ENCODE data around the gene TMED1. TPM values are rescaled to one million over a fixed set of nuclear protein-coding genes. Genes with fewer than 3 reads are reported as not detected.
A peak's percentile ranks its signal among the peaks of the same experiment; 100 is the strongest.

The TMED1 gene
- total and polyA plus RNA-seq, 8 donors = 25.4 to 45.3 (median 43.0) TPM

GRCh38 chr19:10874024-10874423 lies 38.0 kb upstream of the TMED1 start:
- peaks cover 0 to 5% of the 10 kb centered on the region in 2 donors for H3K36me3 ChIP-seq
- TF ChIP-seq, protein P1, sequence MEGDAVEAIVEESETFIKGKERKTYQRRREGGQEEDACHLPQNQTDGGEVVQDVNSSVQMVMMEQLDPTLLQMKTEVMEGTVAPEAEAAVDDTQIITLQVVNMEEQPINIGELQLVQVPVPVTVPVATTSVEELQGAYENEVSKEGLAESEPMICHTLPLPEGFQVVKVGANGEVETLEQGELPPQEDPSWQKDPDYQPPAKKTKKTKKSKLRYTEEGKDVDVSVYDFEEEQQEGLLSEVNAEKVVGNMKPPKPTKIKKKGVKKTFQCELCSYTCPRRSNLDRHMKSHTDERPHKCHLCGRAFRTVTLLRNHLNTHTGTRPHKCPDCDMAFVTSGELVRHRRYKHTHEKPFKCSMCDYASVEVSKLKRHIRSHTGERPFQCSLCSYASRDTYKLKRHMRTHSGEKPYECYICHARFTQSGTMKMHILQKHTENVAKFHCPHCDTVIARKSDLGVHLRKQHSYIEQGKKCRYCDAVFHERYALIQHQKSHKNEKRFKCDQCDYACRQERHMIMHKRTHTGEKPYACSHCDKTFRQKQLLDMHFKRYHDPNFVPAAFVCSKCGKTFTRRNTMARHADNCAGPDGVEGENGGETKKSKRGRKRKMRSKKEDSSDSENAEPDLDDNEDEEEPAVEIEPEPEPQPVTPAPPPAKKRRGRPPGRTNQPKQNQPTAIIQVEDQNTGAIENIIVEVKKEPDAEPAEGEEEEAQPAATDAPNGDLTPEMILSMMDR (IDR thresholded peaks at IDR 0.05) = no peak
- peaks cover 0 to 4% of the 10 kb centered on the region in 2 donors for H3K27me3 ChIP-seq
- H3K9me3 ChIP-seq = no peaks in the 10 kb centered on the region
- H3K4me1 ChIP-seq = peaks cover 9 to 61% of the 10 kb centered on the region in 2 donors
- ATAC-seq (no peak), DNase-seq (no peak)
- intact Hi-C loops (cut with DNase I) = no loop called here
- no peak overlapping the region for H3K4me3 ChIP-seq
- H3K27ac ChIP-seq = no peak overlapping the region

DNA sequence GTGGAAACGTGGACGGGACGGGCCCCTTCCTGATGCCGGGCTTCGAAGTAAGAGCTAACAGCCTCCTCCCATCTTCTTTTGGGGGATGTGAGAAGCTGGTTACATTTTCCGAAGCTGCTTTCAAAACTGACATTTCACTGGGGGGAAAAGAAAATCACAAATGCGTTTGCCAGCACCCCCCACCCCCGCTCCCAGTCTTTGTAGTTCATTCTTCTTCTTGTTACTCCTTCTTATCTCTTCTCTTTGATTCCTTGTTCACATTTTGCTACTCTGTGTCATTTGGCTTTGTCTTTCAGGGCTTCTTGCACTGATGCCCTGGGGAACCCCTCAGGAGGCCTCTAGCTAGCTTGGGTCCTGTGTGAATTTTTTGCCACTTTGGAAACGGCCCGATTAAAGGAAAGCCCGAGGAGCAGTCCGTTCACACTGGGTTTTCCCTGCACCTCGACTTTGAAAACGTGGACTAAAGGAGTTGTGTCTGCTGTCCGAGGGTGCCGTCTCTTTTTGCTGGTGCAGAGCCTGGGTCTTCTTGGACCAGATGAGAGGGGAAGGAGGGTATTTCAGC lies 36.6 kb upstream of the TMED1 start:
- Histone ChIP-seq H3K27me3 (peaks cover 0 to 4% of the 10 kb centered on the region in 2 donors), H3K9me3 (no peaks in the 10 kb centered on the region), H3K27ac (peak overlapping the region; percentile 65 to 66), H3K4me1 (peaks cover 7 to 51% of the 10 kb centered on the region in 2 donors), H3K4me3 (peak overlapping the region; percentile 49 to 63), H3K36me3 (peaks cover 0 to 6% of the 10 kb centered on the region in 2 donors)
- intact Hi-C loops (cut with DNase I) = no loop called here
- no peak for DNase-seq
- ATAC-seq = no peak
- TF ChIP-seq, protein P1 (IDR thresholded peaks at IDR 0.05) = no peak

DNA sequence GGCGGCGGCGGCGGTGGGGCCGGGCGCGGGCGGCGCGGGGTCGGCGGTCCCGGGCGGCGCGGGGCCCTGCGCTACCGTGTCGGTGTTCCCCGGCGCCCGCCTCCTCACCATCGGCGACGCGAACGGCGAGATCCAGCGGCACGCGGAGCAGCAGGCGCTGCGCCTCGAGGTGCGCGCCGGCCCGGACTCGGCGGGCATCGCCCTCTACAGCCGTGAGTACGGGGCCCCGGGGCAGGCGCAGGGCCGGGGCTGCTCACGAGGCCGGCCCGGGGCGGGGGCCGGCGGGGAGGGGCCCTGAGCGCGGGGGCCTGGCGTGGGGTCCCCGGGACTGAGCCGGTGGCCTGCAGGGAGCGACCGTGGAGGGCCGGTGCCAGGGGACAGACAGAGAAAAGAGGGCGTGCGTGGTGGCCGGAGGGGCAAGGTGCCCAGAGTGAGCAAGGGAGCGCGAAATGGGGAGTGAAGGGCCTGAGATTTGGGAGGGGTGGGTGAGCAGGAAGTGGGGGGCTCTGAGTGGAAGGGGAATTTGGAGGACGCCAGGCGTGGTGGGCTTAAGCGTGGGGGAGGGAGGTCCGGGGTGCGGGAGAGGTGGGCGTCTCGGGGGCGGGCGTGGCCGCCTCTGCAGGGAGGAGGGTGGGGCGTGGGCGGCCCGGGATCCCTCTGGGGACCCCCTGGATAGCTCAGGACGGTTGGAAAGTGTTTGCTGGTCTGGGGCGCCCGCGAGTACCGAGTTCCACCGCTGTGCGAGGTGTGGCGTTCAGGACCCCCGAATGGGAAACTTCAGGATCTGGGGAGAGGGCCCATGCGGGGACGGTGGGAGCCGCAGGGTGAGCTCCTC lies 35.9 kb upstream of the TMED1 start:
- no peak for ATAC-seq
- intact Hi-C loops (cut with DNase I) = no loop called here
- peak overlapping the region; percentile 65 to 66 for H3K27ac ChIP-seq
- peak in 3 of 4 donors; percentile 33 to 91 (median 55) for DNase-seq
- H3K27me3 ChIP-seq = peaks cover 0 to 4% of the 10 kb centered on the region in 2 donors
- no peaks in the 10 kb centered on the region for H3K9me3 ChIP-seq
- H3K4me3 ChIP-seq = peak overlapping the region; percentile 49 to 63
- H3K4me1 ChIP-seq = peaks cover 6 to 44% of the 10 kb centered on the region in 2 donors
- TF ChIP-seq, protein P1 (IDR thresholded peaks at IDR 0.05) = no peak
- H3K36me3 ChIP-seq = peaks cover 0 to 6% of the 10 kb centered on the region in 2 donors

- Histone ChIP-seq H3K4me1 (peaks cover 0 to 35% of the 10 kb centered on the region in 2 donors), H3K27me3 (peaks cover 0 to 4% of the 10 kb centered on the region in 2 donors), H3K36me3 (peaks cover 0 to 6% of the 10 kb centered on the region in 2 donors), H3K4me3 (peak within 1 kb of the TSS; percentile 49 to 63), H3K9me3 (no peaks in the 10 kb centered on the region), H3K27ac (peak within 1 kb of the TSS; percentile 65 to 74)
- TF ChIP-seq, protein P1 (IDR thresholded peaks at IDR 0.05) = peak; percentile 42 to 91
- intact Hi-C loops (cut with DNase I) = no loop called here
- ATAC-seq (peak; percentile 95), DNase-seq (peak; percentile 98 to 100 (median 100))
These were observed 35.1 kb upstream of the TMED1 start, which contains the start of gene CARM1 for GRCh38 chr19:10870955-10871603. Gene CARM1, plus strand, starts transcription at chr19:10871553. Its CDS starts 150 bp downstream, at chr19:10871703.
